ENCODE data around the gene KPNB1.

Gene KPNB1

GRCh38 chr17:47636273-47637030 is 13.3 kb upstream of the KPNB1 start:
- no peak for DNase-seq (ENCODE audit: low read depth in 2 of 2, low spot score in 1 of 2)

- no peak for DNase-seq (ENCODE audit: low read depth in 2 of 2, low spot score in 1 of 2)
Measured at GRCh38 chr17:47638903-47639302, 10.8 kb upstream of the KPNB1 start.

GRCh38 chr17:47640076-47640475 is 9.6 kb upstream of the KPNB1 start:
- no peak for DNase-seq (ENCODE audit: low read depth in 2 of 2, low spot score in 1 of 2)

- DNase-seq (ENCODE audit: low read depth in 2 of 2, low spot score in 1 of 2): no peak
Measured at GRCh38 chr17:47641202-47641601, 8.5 kb upstream of the KPNB1 start.

- DNase-seq (ENCODE audit: low read depth in 2 of 2, low spot score in 1 of 2): no peak
Measured at GRCh38 chr17:47643116-47643515, 6.6 kb upstream of the KPNB1 start.

- no peak for DNase-seq (ENCODE audit: low read depth in 2 of 2, low spot score in 1 of 2)
Measured at GRCh38 chr17:47644324-47644723, 5.4 kb upstream of the KPNB1 start.

GRCh38 chr17:47649972-47650524 is 329 bp downstream of the KPNB1 start:
- DNase-seq (ENCODE audit: low read depth in 2 of 2, low spot score in 1 of 2): peak; percentile 21 to 30

- peak; percentile 79 to 90 for DNase-seq (ENCODE audit: low read depth in 2 of 2, low spot score in 1 of 2)
Measured at GRCh38 chr17:47650525-47651522, 1.1 kb downstream of the KPNB1 start.

- DNase-seq (ENCODE audit: low read depth in 2 of 2, low spot score in 1 of 2): no peak
Measured at GRCh38 chr17:47651704-47652103, 2.0 kb downstream of the KPNB1 start.

GRCh38 chr17:47652570-47652969 is 2.9 kb downstream of the KPNB1 start:
- no peak for DNase-seq (ENCODE audit: low read depth in 2 of 2, low spot score in 1 of 2)

GRCh38 chr17:47653442-47653841 is 3.7 kb downstream of the KPNB1 start:
- DNase-seq (ENCODE audit: low read depth in 2 of 2, low spot score in 1 of 2): no peak

GRCh38 chr17:47654991-47655390 is 5.3 kb downstream of the KPNB1 start:
- no peak for DNase-seq (ENCODE audit: low read depth in 2 of 2, low spot score in 1 of 2)

GRCh38 chr17:47660064-47660492 is 10.4 kb downstream of the KPNB1 start:
- DNase-seq (ENCODE audit: low read depth in 2 of 2, low spot score in 1 of 2): no peak

- peak; percentile 27 to 42 for DNase-seq (ENCODE audit: low read depth in 2 of 2, low spot score in 1 of 2)
Measured at GRCh38 chr17:47663912-47664623, 14.3 kb downstream of the KPNB1 start.

GRCh38 chr17:47664624-47664941 is 14.9 kb downstream of the KPNB1 start:
- DNase-seq (ENCODE audit: low read depth in 2 of 2, low spot score in 1 of 2): no peak

- no peak for DNase-seq (ENCODE audit: low read depth in 2 of 2, low spot score in 1 of 2)
Measured at GRCh38 chr17:47665655-47666054, 15.9 kb downstream of the KPNB1 start.

- no peak for DNase-seq (ENCODE audit: low read depth in 2 of 2, low spot score in 1 of 2)
Measured at GRCh38 chr17:47669081-47669480, 19.4 kb downstream of the KPNB1 start.

- DNase-seq (ENCODE audit: low read depth in 2 of 2, low spot score in 1 of 2): no peak
Measured at GRCh38 chr17:47670064-47670463, 20.3 kb downstream of the KPNB1 start.

GRCh38 chr17:47674499-47674898 is 24.8 kb downstream of the KPNB1 start:
- DNase-seq (ENCODE audit: low read depth in 2 of 2, low spot score in 1 of 2): no peak

- DNase-seq (ENCODE audit: low read depth in 2 of 2, low spot score in 1 of 2): no peak
Measured at GRCh38 chr17:47675380-47676198, 25.9 kb downstream of the KPNB1 start.

GRCh38 chr17:47676199-47676472 is 26.4 kb downstream of the KPNB1 start:
- no peak for DNase-seq (ENCODE audit: low read depth in 2 of 2, low spot score in 1 of 2)

All from stimulated activated CD8-positive, alpha-beta memory T cell treated with anti-CD3 and anti-CD28 coated beads, Interleukin-4, amount 100 ng/mL, for 4 hours (primary cell).